Measurements from ENCODE around the gene CBFA2T3.

- no peak for TF ChIP-seq POLR2A (IDR thresholded peaks at IDR 0.05; ENCODE audit: control extremely low read depth in 1 of 2, low read depth in 2 of 2, low read length in 2 of 2)
- no peak for TF ChIP-seq EZH2 (IDR thresholded peaks at IDR 0.05; ENCODE audit: low read depth, low read length, severe bottlenecking)
- TF ChIP-seq ZNF274 (IDR thresholded peaks at IDR 0.05; ENCODE audit: borderline replicate concordance, extremely low read depth, low read length) = no peak
- no peak for TF ChIP-seq E2F6 (IDR thresholded peaks at IDR 0.05)
- TF ChIP-seq CTCF (IDR thresholded peaks at IDR 0.05; ENCODE audit: control extremely low read depth in 1 of 3, insufficient read depth in 1 of 3, low read depth in 1 of 3, low read length in 3 of 3) = no peak
Measured at GRCh38 chr16:88884569-88885271, 92.3 kb downstream of the CBFA2T3 start.
